HG03025 (cell line): ENCODE measurements around the gene DVL3.

Source experiments
- ATAC-seq: cut with Tn5 transposase; IDR thresholded peaks from one replicate; pipeline ENCODE4 v1.9.1; 2021; ENCODE audit warnings: mild to moderate bottlenecking, moderate library complexity; ENCODE audit not compliant: unreplicated experiment, low FRiP score

DVL3 gene

GRCh38 chr3:184209146-184209923 is 54.2 kb downstream of the DVL3 start:
- no peak for ATAC-seq

- no peak for ATAC-seq
Observed at GRCh38 chr3:184211297-184211696, 56.1 kb downstream of the DVL3 start.

GRCh38 chr3:184211718-184212117 is 56.5 kb downstream of the DVL3 start:
- ATAC-seq = no peak

- no peak for ATAC-seq
Observed at GRCh38 chr3:184218814-184219213, 63.6 kb downstream of the DVL3 start.

- ATAC-seq = no peak
Observed at GRCh38 chr3:184222521-184222920, 67.3 kb downstream of the DVL3 start.
